OCI-M1 (cell line): ENCODE measurements around the gene PRELID3B.
"Not testable (repeated sequence)": the region's sequence is repeated elsewhere in the genome, so short reads cannot be mapped to it uniquely, and the experiment has no call there.

Experiments
- DNase-seq: peaks from one replicate; lab custom pipeline; 2025; lab: John Stamatoyannopoulos, UW

The PRELID3B gene

DNA sequence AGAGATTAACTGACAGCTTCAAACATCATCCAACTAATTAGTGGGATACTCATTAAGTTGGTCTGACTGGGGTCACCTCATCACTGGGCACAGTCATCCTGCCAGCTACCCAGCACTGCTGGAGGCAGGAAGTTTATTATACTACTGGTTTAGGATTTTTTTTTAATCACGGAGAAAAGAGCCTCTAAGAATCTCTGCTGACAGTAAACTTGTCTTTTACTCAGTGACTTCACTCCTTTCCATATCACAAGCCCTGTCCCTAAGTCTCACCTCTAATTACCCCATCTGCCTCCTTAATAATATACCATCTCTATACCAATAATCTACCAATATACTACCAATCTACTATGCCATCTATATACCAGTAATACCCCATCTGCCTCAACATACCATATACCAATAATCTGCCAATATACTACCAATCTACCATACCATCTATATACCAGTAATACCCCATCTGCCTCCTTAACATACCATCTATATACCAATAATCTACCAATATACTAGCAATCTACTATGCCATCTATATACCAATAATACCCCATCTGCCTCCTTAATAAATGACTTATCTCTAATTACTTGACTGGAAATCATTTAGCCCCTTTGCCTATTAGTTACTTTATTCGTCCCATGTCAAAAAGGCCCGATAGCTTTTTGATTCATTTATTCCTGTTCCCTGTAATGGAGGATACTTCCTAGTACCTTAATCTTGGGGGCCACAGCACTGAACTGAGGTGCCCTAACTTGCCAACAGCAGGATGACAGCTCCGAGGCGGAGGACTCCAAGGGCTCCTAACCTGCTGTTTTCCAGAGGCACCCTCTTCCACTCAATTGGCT lies 15.5 kb downstream of the PRELID3B start:
- DNase-seq = no peak

DNA sequence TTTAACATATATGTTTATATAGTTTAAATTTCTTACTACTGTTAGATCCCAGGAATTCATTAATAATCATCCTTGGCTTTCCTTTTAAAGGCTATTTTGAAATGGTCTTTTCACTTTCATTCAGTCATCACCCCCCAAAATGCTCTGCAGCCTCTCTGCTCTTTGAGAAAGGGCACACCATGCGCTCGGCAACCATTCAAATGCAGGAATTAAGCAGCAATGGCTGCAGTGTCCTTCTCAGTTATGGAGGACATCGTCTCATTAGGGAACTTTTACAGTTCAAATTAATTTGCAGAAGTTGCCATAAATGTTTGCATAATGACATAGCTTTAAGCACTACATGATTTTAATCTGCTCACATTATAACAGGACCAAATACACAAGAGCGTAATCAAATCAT lies 17.1 kb downstream of the PRELID3B start:
- no peak for DNase-seq

DNA sequence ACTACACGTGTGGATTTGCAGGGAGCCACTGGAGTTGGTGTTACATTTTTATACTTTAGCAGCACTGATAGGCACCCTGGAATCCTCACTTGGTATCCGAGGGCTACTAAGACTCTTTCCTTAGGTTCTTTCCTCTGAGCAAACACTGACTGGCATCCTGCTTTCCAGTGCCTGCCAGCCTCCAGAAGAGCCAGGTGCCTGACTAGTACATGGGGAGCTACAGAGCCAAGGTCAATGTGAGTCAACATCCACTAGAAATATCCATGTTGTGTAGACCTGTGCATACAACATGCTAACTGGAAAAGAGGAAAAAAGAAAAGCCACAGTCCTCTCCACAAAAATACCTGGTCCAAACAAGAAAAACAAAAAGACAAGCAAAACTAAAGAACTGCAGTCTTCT lies 17.5 kb downstream of the PRELID3B start:
- DNase-seq = no peak

DNA sequence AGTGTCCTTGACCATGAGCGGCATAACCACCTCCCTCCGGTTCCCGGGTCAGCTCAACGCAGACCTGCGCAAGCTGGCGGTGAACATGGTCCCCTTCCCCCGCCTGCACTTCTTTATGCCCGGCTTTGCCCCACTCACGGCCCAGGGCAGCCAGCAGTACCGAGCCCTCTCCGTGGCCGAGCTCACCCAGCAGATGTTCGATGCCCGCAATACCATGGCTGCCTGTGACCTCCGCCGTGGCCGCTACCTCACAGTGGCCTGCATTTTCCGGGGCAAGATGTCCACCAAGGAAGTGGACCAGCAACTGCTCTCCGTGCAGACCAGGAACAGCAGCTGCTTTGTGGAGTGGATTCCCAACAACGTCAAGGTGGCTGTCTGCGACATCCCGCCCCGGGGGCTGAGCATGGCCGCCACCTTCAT lies 18.5 kb downstream of the PRELID3B start:
- DNase-seq = no peak

DNA sequence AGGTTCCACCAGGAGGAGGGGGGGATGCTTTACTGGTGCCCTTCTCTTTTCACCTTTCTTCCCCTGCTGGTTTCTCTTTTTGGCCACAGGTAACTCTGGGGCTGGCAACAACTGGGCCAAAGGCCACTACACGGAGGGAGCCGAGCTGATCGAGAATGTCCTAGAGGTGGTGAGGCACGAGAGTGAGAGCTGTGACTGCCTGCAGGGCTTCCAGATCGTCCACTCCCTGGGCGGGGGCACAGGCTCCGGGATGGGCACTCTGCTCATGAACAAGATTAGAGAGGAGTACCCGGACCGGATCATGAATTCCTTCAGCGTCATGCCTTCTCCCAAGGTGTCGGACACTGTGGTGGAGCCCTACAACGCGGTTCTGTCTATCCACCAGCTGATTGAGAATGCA lies 19.0 kb downstream of the PRELID3B start:
- DNase-seq = no peak

DNA sequence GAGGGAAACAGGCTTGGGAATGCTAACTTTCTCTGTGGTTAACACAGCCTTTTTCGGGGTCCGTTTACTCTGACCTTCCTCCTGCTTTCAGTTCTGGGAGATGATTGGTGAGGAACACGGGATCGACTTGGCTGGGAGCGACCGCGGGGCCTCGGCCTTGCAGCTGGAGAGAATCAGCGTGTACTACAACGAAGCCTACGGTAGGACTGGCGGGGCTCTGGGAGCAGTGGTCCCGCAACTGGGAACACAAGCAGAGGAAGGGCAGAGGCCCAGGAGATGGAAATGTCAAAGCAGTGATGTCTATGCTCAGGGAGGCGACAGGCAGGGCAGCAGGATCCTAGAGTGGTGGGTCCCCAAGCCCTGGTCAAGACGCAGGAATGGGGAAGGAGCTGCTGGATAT lies 19.8 kb downstream of the PRELID3B start:
- DNase-seq = no peak

DNA sequence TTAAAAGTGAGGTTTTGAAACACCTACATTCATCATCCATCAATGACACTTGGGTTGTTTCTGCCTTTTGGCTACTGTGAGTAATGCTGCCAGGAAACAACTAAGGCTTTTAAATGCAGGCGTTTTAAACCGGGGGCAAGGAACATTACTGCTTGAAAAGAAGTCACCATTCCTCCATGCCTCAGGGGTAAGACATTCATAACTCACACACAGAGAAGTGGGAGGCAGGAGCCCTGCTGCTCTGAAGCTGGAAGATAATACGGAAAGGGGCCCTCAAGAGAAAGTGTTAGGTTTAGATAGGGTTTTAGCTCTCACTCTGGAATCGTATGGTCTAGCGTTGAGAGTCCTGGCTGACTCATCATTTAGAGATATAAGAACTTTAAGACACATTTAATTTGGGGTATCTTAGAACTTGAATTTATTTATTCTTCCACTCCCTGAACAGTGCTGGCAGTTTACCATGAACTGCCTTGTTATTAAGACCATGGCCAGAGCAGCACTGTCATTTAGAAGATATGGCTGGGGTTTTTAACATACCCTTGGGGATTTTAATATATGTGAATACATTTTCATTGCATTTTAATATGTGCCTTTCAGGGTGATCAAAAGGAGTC lies 21.5 kb downstream of the PRELID3B start:
- DNase-seq = peak; percentile 95

DNA sequence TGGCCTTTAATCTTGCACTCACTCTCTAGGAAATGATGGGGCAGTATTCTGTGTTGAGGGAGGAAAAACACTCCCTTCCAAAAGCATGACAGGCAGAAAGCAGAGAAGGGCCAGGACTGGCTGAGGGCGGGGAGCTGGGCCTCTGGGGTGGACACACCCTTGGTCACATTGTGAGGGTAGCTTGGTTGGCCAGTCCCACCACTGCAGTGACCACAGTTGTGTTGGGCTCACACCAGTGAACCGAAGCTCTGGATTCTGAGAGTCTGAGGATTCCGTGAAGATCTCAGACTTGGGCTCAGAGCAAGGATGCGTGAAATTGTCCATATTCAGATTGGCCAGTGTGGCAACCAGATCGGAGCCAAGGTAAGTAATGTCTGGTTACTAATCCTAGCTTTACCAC lies 23.4 kb downstream of the PRELID3B start, which contains the start of gene TUBB1:
TSS of gene TUBB1 (plus strand) at position 213 of the 400 bp plus-strand sequence. CDS start at position 307, 94 bp downstream.
- DNase-seq = peak; percentile 36

DNA sequence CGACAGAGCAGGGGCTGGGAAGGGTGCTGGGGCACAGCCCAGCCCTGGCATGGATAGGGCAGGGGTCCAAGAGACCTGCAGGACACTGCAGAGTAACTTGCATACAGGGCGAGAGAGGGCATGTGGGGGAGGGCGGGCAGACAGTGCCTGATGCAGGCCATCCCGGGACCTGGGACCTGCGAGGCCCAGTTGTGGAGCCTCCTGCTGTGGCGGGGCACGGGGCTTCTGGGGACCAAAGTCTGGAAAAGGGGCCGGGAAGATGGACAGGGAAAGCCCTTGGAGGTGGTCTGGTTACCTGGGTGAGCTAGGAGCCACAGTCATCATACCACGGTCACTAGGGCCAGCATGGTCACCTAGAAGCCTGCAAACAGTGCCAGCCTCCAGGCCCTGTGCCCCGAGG lies 23.8 kb downstream of the PRELID3B start:
- no peak for DNase-seq

DNA sequence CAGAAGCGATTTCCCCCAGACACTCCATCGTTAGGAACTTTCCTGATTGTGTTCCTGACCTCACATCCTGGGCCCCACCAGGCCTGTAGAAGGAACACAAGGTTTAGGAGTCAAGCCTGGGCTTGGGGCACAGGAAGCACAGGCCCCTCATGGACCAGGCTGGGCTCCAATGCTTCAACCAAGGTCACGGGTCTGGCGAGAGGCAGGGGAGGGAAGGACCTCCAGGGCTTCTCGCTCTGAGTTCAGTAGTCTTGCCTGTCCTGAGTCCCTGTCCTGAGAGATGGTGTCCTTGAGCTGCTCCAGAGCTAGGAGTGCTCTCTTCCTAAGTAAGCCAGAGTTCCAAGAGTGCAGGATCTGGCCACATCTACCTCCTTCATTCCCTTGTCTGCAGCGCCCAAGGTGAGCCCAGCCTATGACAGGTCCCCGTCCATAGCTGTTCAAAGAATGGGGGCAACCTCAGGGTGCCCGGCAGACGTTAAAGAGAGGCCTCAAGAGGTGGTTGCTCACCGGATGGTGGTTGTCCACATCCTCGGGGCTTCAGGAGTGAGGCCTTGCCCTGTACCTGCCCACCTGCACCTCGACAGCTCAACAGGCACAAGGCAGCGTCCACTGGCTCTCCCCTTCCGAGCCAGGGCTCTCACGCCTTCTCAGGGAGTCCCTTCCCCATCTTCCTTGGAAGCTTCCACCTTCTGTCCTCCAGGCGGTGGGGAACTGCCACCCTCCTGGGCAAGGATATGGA lies 24.9 kb downstream of the PRELID3B start:
- no peak for DNase-seq

DNA sequence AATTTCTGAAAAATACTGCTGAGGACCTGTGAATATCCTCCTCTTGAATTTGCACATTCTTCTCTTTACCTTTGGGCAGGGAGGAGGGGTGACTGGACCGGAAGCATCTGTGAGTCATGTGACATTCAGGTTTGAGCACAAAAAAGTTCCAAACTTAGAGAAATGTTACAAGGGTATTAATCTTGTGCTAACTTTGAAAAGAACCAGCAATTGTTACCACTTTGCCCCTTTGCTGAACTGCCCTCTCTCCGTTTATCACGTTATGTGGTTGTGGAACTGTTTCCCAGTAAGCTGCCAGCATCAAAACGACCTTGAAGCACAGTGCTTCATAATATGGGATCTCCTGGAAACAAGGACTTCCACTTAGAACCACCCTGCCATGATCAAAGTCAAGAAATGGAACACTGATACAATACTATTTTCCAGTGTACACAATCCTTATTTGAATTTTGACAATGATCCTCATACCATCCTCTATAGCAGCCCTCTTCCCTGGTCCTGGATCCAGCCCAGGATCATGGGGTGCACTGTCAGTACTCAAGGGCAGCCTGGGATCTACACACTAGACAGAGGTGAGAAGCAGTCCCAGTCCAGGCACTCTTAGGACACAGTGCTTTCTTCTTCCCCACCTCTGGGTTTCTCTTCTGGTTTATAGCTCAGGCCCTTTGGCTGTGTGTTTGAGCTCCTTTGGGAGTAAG lies 25.6 kb downstream of the PRELID3B start:
- no peak for DNase-seq

DNA sequence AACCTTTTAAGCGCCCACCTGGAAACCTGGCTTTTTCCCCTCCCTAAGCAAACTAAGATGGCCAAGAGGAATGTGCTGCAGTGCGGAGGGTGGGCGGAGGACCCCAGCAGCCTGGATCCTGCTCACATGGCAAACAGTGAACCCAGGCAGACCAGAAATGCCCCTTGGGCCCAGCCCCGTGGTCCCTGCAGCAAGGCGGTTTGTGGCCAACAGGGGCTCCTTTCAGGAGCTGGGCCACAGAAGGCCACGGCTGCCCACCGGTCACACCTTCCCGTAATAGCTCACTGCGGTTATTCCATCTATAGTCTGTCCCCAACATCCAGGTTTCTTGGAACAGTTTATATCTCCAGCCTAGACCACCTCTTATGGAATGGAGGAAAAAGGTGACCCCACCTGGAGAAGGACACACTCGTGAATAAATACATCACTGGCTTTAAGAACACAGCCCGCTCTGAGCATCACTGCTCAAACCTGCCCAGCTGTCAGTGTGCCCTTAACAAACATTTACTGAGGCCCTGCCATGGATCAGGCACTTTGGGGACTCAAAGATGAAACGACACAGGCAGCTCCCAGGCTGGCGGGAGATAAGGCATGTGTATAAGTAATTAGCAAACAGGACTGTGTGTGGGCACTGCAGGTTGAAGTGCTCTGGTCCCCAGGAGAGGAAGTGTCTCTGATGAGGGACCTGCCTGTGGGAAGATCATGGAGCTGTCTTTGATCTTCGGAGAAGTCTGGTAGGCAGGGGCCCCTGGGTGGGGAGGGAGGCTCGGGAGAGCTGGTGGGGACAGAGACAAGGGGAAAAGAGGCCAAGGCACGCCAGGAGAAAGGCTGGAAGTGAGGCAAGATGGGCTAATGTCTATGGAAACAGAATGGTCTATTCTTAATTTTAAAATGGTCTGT lies 26.5 kb downstream of the PRELID3B start:
- DNase-seq = no peak

DNA sequence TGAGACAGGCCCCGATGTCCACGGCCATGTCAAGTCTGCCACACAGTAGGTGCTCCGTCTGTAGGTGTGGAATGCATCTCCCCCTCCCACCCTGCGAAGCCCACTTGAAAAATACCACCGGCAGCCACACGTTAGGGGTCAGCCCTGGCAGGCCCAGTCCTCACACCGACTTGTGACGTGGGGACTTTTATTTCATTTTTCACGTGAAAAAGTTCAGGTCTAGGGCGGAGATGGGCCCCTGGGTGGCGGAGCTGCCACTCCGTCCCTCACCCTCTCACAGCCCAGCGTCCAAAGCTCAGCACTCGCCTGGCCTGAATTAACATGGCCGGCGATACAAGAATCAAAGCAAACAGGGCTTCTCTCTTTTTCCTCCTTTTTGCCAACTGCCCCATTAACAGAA lies 27.2 kb downstream of the PRELID3B start:
- DNase-seq = no peak

DNA sequence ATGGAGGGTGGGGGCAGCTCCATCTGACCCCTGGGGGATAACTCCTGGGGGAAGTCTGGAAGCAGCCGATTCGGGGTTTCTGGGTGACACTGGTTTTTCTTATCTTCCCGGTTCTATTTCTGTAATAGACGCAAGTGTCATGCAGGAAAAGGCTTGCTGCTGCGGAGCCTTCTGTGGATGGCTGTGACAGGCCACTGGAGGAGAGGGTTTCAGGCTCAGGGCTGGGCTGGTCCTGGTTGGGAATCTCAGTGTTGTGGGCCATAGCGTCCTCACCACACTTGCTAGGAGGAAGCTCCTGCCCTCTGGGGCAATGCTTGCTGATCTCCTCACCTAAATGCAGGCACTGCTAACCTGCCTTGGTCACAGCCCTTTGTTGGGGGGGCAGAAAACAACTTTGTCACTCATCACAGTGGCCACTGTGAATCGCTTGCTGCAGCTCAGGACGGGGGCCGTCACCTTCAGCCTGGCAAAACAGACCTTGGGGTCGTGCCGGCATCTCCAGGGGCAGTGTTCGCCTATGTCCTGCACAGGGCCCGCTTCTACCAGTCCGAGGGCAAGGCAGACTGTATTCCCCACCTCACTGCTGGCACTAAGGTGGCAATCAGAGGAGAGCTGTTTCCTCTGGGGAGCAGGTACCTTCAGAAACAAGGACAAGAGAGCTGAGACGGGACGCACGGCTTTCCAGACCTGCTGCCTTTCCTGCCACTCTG lies 27.8 kb downstream of the PRELID3B start:
- DNase-seq = no peak

DNA sequence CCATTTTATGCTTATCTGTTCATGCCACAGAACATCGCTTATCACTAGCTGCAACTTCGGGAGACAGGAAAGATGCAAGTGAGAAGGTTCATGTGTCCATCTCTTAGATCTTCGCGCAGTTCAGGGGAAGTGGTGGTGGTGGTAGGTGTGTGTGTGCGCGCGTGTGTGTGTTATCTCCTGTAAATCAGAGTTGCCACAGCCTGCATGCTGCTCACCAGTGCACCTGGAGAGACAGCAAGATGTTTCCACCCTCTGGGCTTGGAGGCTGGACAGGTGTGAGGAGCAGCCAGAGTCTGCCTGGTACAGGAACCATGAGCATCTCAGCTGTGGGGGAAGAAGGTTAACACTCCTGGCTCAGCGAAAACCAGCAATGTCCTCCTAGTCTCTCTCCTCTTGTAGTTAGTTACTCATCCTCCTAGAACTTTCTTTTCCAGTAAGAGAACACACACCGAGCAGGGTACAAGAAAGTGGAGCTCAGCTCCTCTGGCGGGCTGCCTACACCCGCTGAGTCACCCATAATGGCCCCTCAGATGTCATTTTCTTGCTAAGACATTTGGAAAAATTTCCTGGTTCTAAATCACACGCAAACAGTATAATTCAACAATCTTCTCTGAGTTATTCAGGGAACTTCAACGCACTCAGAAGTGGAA lies 28.5 kb downstream of the PRELID3B start:
- no peak for DNase-seq

DNA sequence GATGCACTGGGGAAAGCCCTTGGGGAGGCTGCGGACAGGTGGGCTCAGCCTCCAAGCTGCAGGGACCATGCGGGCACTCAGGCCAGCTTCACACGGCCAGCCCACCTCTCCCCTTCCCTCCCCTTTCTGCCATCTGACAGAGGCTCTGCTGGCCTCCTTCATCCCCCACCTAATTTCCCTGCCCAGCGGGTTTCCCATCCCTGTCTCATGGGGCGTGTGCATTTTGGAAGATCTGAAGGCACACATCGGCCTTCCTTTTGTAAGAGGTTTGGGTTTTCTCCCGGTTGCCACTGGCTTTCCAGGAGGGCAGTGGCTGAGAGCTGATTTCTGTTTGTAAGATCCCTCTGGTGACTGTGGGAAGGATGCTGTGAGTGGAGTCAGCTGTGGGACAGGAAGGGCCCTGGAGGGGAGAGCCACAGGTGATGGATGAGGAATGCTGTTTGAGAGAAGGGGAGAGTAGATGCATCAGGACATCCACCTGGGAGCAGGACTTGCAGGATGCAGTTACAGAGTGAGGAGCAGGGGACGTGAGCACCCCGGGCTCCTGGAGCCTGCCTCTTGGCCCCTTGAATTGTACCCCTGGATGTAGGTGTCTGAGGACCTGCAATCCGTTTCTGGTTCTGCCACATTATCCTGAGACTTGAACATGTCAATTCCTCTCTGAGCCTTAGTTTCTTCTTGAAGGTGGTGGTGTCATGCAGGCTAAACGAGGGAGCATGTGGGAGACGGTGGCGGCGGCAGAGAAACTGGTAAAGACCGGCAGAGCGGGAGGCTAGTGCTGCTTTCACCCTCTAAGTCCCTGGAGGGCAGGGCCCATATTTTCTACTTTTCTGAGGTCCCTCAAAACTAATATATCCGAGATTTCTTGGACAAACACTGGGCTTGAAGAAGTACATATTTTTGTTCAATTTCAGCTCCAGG lies 29.3 kb downstream of the PRELID3B start:
- DNase-seq = no peak

DNA sequence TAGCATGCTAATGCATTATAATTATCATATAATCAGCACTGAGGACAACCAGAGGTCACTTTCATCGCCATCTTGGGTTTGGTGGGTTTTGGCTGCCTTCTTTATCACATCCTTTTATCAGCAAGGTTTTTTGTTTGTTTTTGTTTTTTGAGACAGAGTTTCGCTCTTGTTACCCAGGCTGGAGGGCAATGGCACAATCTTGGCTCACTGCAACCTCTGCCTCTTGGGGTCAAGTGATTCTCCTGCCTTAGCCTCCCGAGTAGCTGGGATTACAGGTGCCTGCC lies 30.8 kb downstream of the PRELID3B start:
- DNase-seq = not testable (repeated sequence)

DNA sequence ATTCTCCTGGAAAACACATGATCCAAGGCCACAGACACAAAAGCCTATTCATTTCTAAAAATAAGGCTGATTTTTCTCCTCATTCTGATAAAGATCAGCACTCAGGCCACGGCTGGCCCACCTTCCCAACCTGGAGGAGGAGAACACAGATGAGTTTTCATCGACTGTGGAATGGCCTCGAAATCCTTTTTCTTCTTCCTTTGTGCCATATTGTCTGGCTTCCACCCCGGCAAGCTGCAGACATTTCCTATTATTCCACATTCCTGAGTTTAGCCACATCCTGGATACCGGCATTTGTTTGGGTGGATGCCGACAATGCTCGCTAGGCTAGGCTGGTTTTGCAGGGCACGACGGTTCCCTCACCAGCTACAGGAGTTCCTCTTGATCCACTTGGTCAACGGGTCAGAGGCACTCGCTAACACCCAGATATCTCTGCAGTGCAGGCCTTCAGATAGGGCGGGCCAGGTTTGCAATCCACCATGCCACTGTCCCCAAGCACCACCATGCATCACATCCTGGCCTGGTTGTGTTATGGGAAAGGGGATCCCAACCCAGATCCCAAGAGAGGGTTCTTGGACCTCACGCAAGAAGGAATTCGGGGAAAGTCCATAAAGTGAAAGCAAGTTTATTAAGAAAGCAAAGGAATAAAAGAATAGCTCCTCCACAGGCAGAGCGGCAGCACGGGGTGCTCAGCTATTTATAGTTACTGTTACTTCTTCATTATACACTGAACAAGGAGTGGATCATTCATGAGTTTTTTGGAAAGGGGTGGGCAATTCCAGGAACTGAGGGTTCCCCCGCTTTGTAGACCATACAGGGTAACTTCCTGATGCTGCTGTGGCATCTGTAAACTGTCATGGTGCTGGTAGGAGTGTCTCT lies 31.4 kb downstream of the PRELID3B start:
- DNase-seq = peak; percentile 92
